ENCODE data around the gene ZSCAN5A.

- TF ChIP-seq CTCF (IDR thresholded peaks at IDR 0.05) (no peak), POLR2AphosphoS5 (IDR thresholded peaks at IDR 0.05; ENCODE audit: low read depth, low read length) (no peak), SIN3A (IDR thresholded peaks at IDR 0.05; ENCODE audit: borderline replicate concordance, insufficient read depth, low read depth, low read length) (no peak), TCF7L2 (IDR thresholded peaks at IDR 0.05; ENCODE audit: low read depth, low read length) (no peak), REST (IDR thresholded peaks at IDR 0.05; ENCODE audit: insufficient read depth in 1 of 2, low read depth in 2 of 2, low read length in 1 of 2) (no peak)
These were observed 18.1 kb upstream of the ZSCAN5A start for GRCh38 chr19:56332695-56333094.
